ENCODE measurements around the gene FHIT. TPM values are rescaled to one million over a fixed set of nuclear protein-coding genes. Genes with fewer than 3 reads are reported as not detected.
"Not testable (repeated sequence)": the region's sequence is repeated elsewhere in the genome, so short reads cannot be mapped to it uniquely, and the experiment has no call there.

FHIT gene
- total and polyA plus RNA-seq, 10 of the 15 experiments (the other 5 are each of a cell fraction or from before 2014, with no cell fraction given), result 4.2 to 14.9 (median 9.4) TPM

DNA sequence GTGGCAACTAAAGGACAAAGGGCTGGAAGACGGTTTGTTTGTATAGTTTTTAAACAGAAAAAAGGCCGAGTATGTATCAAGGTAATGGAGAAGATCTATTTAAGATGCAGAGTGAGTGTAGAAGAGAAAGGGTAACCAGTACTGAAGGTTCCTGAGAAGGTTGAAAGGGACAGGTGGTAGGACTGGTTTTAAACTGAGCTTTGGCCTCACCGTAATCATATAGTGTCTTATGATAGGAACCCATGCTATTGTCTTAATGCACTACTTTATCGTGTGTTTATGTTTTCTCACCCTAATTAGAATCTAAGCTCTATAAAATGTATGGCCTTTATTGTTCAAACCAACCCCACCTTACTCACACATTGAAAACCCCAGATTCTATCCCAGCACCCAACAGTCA, 32.7 kb downstream of the FHIT start:
- H3K4me3 ChIP-seq, result no peak overlapping the region
- H2AFZ ChIP-seq (ENCODE audit: control insufficient read depth, low read depth, low read length), result no peak overlapping the region
- no peak overlapping the region for H3K4me2 ChIP-seq (ENCODE audit: control insufficient read depth, insufficient read depth)
- H3K4me1 ChIP-seq (ENCODE audit: control insufficient read depth, insufficient read depth, low read length), result no peaks in the 10 kb centered on the region
- ATAC-seq (no peak), DNase-seq (ENCODE audit: low read depth, low spot score) (no peak), FAIRE-seq (no peak)
- no peak overlapping the region for H3K9ac ChIP-seq (ENCODE audit: control insufficient read depth, insufficient read depth, low read length)
- intact Hi-C loops (cut with micrococcal nuclease; ENCODE audit: unreplicated experiment) (no loop called here), in situ Hi-C loops (cut with MboI) (no loop called here)
- RAD21 ChIA-PET (ENCODE audit: unreplicated experiment), result no interaction called here
- H4K20me1 ChIP-seq (ENCODE audit: control insufficient read depth, insufficient read depth), result no peaks in the 10 kb centered on the region
- H3K27me3 ChIP-seq (replicated peaks in 1 of 2; ENCODE audit: control insufficient read depth in 2 of 2, insufficient read depth in 2 of 2, low read length in 1 of 2), result no peaks in the 10 kb centered on the region
- H3K9me3 ChIP-seq (replicated peaks; ENCODE audit: control insufficient read depth, insufficient read depth, low read length), result no peaks in the 10 kb centered on the region; the same call in 1 of the 3 replicates
- no peak for TF ChIP-seq SMARCA5 (IDR thresholded peaks at IDR 0.05)
- no peak for TF ChIP-seq NR2F1 (conservative IDR thresholded peaks at IDR 0.05)
- TF ChIP-seq, protein P1, sequence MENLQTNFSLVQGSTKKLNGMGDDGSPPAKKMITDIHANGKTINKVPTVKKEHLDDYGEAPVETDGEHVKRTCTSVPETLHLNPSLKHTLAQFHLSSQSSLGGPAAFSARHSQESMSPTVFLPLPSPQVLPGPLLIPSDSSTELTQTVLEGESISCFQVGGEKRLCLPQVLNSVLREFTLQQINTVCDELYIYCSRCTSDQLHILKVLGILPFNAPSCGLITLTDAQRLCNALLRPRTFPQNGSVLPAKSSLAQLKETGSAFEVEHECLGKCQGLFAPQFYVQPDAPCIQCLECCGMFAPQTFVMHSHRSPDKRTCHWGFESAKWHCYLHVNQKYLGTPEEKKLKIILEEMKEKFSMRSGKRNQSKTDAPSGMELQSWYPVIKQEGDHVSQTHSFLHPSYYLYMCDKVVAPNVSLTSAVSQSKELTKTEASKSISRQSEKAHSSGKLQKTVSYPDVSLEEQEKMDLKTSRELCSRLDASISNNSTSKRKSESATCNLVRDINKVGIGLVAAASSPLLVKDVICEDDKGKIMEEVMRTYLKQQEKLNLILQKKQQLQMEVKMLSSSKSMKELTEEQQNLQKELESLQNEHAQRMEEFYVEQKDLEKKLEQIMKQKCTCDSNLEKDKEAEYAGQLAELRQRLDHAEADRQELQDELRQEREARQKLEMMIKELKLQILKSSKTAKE (IDR thresholded peaks at IDR 0.05; ENCODE audit: low read depth, poor library complexity, severe bottlenecking), result no peak
- TF ChIP-seq BHLHE40 (IDR thresholded peaks at IDR 0.05; ENCODE audit: borderline replicate concordance in 1 of 2, low read depth in 2 of 2, low read length in 1 of 2), result no peak
- TF ChIP-seq RB1 (IDR thresholded peaks at IDR 0.05; ENCODE audit: borderline replicate concordance), result no peak
- no peak for TF ChIP-seq ZNF274 (IDR thresholded peaks at IDR 0.05; ENCODE audit: insufficient read depth, insufficient read length)
- no peak for TF ChIP-seq CHD1 (IDR thresholded peaks at IDR 0.05; ENCODE audit: low read depth, low read length)
- no peak for TF ChIP-seq CHD4 (IDR thresholded peaks at IDR 0.05)
- POLR2A ChIA-PET, result no interaction called here
- CTCF ChIA-PET, result no interaction called here
- WGBS (ENCODE audit: insufficient coverage, insufficient replicate concordance, low lambda C conversion rate, missing lambda C conversion rate), result 97% methylated on average over 4 of the region's 4 CpGs
- no peaks in the 10 kb centered on the region for H3K79me2 ChIP-seq (ENCODE audit: control insufficient read depth, insufficient read depth, low read length)
- BruUV-seq (replicated peaks), result no TSS peak
- SMC1A ChIA-PET (ENCODE audit: uncharacterized antibody, unreplicated experiment), result no interaction called here
- H3K36me3 ChIP-seq (ENCODE audit: control insufficient read depth in 2 of 2, insufficient read depth in 2 of 2, low read length in 1 of 2), result no peaks in the 10 kb centered on the region
- no peak overlapping the region for H3K27ac ChIP-seq (ENCODE audit: control insufficient read depth, insufficient read depth)

DNA sequence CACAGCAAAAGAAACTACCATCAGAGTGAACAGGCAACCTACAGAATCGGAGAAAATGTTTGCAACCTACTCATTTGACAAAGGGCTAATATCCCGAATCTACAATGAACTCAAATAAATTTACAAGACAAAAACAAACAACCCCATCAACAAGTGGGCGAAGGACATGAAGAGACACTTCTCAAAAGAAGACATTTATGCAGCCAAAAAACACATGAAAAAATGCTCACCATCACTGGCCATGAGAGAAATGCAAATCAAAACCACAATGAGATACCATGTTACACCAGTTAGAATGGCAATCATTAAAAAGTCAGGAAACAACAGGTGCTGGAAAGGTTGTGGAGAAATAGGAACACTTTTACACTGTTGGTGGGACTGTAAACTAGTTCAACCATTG, 35.1 kb downstream of the FHIT start:
- H2AFZ ChIP-seq (ENCODE audit: control insufficient read depth, low read depth, low read length); H3K79me2 ChIP-seq (ENCODE audit: control insufficient read depth, insufficient read depth, low read length); FAIRE-seq; ATAC-seq; BruUV-seq (replicated peaks); intact Hi-C loops (cut with micrococcal nuclease; ENCODE audit: unreplicated experiment); in situ Hi-C loops (cut with MboI); CTCF ChIA-PET; H3K4me3 ChIP-seq; H3K4me2 ChIP-seq (ENCODE audit: control insufficient read depth, insufficient read depth); SMC1A ChIA-PET (ENCODE audit: uncharacterized antibody, unreplicated experiment); H3K36me3 ChIP-seq (ENCODE audit: control insufficient read depth in 2 of 2, insufficient read depth in 2 of 2, low read length in 1 of 2); H3K9me3 ChIP-seq (replicated peaks; ENCODE audit: control insufficient read depth, insufficient read depth, low read length); H3K27ac ChIP-seq (ENCODE audit: control insufficient read depth, insufficient read depth); POLR2A ChIA-PET; RAD21 ChIA-PET (ENCODE audit: unreplicated experiment); H3K27me3 ChIP-seq (replicated peaks in 1 of 2; ENCODE audit: control insufficient read depth in 2 of 2, insufficient read depth in 2 of 2, low read length in 1 of 2); DNase-seq (ENCODE audit: low read depth, low spot score); H3K4me1 ChIP-seq (ENCODE audit: control insufficient read depth, insufficient read depth, low read length); H4K20me1 ChIP-seq (ENCODE audit: control insufficient read depth, insufficient read depth); H3K9ac ChIP-seq (ENCODE audit: control insufficient read depth, insufficient read depth, low read length): not testable (repeated sequence)
- 75% methylated on average over 3 of the region's 3 CpGs for WGBS (ENCODE audit: insufficient coverage, insufficient replicate concordance, low lambda C conversion rate, missing lambda C conversion rate)
